ENCODE data around the gene LRSAM1.

LRSAM1 gene

DNA sequence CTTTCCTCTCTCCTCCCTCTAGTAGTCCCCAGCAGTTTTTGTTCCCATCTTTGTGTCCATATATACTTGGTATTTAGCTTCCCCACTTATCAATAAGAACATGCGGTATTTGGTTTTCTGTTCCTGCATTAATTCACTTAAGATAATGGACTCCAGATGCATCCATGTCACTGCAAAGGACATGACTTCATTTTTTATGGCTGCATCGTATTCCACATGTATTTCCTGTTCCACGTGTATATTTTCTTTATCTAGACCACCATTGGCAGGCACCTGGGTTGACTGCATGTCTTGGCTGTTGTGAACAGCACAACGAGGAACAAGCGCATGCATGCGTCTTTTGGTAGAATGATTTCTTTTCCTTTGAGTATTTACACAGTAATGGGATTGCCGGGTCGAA, 20.9 kb upstream of the LRSAM1 start:
- no peak overlapping the region for H3K4me3 ChIP-seq (ENCODE audit: low read length)
- no peak overlapping the region for H3K9ac ChIP-seq (ENCODE audit: low read depth, low read length)
- peaks cover 43% of the 10 kb centered on the region for H3K36me3 ChIP-seq (ENCODE audit: insufficient read depth, low read length)

DNA sequence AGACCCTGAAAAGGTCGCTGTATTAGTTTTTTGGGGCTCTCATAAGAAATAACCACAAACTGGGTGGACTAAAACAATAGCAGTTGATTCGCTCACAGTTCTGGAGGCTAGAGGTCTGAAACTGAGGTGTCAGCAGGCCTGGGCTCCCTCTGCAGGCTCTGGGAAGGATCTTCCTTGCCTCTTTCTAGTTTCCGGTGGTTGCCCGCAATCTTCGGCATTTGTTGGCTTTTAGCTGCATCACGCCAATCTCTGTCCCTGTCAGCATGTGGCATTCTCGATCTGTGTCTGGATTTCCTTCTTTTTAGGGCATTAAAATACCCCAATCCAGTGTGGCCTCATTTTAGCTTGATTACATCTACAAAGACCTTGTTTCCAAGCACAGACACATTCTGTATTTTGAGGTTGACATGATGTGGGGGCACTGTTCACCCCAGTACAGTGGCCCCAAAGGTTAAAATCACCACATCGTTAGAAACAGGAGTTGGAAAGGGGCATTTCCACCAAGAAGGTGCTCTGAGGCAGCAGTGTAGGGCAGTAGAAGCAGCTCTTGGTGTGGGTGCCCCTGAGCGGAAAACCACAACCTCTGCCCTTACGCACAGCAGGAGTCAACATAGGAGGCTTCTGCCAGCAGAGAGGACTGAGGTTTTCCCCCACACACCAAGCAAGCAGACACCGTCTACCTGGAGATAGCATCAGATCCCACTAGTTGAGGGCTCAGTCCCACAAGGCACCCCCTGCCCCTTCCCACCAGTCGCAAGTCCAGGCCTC, 13.6 kb upstream of the LRSAM1 start:
- H3K36me3 ChIP-seq (ENCODE audit: insufficient read depth, low read length): peaks cover 72% of the 10 kb centered on the region
- no peak overlapping the region for H3K4me3 ChIP-seq (ENCODE audit: low read length)

More for the DNA sequence above, 20.9 kb upstream of the LRSAM1 start:
- Histone ChIP-seq H3K9me3 (replicated peaks; ENCODE audit: low read length) (no peaks in the 10 kb centered on the region), H3K4me2 (ENCODE audit: low read length) (no peak overlapping the region), H3K4me1 (ENCODE audit: control insufficient read depth, insufficient read depth, low read length) (peaks cover 4% of the 10 kb centered on the region), H3K27me3 (ENCODE audit: control insufficient read depth, insufficient read depth, low read length) (no peaks in the 10 kb centered on the region)

GRCh38 chr9:127438394-127438793, 12.9 kb upstream of the LRSAM1 start:
- no peaks in the 10 kb centered on the region for H3K27me3 ChIP-seq (ENCODE audit: control insufficient read depth, insufficient read depth, low read length)

More for the DNA sequence above, 13.6 kb upstream of the LRSAM1 start:
- H3K9me3 ChIP-seq (replicated peaks; ENCODE audit: low read length): no peaks in the 10 kb centered on the region
- H3K4me2 ChIP-seq (ENCODE audit: low read length): no peak overlapping the region
- no peaks in the 10 kb centered on the region for H3K27me3 ChIP-seq (ENCODE audit: control insufficient read depth, insufficient read depth, low read length)
- no peaks in the 10 kb centered on the region for H3K4me1 ChIP-seq (ENCODE audit: control insufficient read depth, insufficient read depth, low read length)
- no peak overlapping the region for H3K9ac ChIP-seq (ENCODE audit: low read depth, low read length)

DNA sequence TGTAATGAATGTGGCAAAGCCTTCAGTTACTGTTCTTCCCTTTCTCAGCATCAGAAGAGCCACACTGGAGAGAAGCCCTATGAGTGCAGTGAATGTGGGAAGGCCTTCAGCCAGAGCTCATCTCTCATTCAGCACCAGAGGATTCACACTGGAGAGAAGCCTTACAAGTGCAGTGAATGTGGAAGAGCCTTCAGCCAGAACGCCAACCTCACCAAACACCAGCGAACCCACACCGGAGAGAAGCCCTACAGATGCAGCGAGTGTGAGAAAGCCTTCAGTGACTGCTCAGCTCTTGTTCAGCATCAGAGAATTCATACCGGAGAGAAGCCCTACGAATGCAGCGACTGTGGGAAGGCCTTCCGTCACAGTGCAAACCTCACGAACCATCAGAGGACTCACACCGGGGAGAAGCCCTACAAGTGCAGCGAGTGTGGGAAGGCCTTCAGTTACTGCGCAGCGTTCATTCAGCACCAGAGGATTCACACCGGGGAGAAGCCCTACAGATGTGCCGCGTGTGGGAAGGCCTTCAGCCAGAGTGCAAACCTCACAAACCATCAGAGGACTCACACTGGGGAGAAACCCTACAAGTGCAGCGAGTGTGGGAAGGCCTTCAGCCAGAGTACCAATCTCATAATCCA, 6.9 kb upstream of the LRSAM1 start:
- Histone ChIP-seq H3K4me3 (ENCODE audit: low read length) (no peak overlapping the region), H3K9ac (ENCODE audit: low read depth, low read length) (no peak overlapping the region), H3K4me1 (ENCODE audit: control insufficient read depth, insufficient read depth, low read length) (peaks cover 14% of the 10 kb centered on the region), H3K36me3 (ENCODE audit: insufficient read depth, low read length) (peaks cover 79% of the 10 kb centered on the region), H3K4me2 (ENCODE audit: low read length) (no peak overlapping the region), H3K27me3 (ENCODE audit: control insufficient read depth, insufficient read depth, low read length) (no peaks in the 10 kb centered on the region), H3K9me3 (replicated peaks; ENCODE audit: low read length) (peaks cover 24% of the 10 kb centered on the region)

More at GRCh38 chr9:127438394-127438793, 12.9 kb upstream of the LRSAM1 start:
- H3K4me2 ChIP-seq (ENCODE audit: low read length): no peak overlapping the region
- H3K4me3 ChIP-seq (ENCODE audit: low read length): no peak overlapping the region
- no peaks in the 10 kb centered on the region for H3K9me3 ChIP-seq (replicated peaks; ENCODE audit: low read length)
- peaks cover 73% of the 10 kb centered on the region for H3K36me3 ChIP-seq (ENCODE audit: insufficient read depth, low read length)
- H3K9ac ChIP-seq (ENCODE audit: low read depth, low read length): no peak overlapping the region
- H3K4me1 ChIP-seq (ENCODE audit: control insufficient read depth, insufficient read depth, low read length): no peaks in the 10 kb centered on the region

DNA sequence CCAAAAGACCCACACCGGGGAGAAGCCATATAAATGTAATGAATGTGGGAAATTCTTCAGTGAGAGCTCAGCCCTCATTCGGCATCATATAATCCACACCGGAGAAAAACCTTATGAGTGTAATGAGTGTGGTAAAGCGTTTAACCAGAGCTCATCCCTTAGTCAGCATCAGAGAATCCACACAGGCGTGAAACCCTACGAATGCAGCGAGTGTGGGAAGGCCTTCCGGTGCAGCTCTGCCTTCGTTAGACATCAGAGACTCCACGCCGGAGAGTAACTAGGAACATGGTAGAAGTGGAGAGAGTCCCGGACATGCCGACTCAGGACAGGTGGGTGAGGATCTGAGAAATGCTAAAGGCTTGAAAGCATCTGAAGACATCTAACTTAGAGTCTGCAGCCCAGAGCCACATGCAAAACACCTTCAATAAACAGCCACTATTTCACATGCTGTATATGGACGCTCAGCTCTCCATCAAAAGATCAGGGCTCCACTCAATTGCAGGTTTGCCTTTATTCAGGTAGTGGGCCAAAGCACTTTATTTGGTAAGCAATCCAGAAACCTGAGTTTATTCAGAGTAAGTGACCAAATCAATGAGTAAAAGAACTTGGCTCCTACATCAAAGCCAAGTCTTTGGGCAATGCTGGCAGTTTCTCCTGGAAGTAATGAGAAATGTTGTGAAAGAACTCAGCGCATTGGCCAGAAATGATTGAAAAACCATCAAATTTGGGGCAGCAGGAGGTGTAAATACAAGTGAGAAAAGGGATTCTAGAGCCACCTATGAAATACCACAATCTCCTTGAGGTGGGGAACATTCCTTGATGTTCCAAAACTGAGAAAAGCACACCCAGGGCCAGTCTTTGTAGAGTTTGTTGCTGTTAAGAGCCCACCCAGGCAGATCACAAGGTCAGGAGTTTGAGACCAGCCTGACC, 6.1 kb upstream of the LRSAM1 start:
- Histone ChIP-seq H3K4me3 (ENCODE audit: low read length) (no peak overlapping the region), H3K27me3 (ENCODE audit: control insufficient read depth, insufficient read depth, low read length) (no peaks in the 10 kb centered on the region), H3K9me3 (replicated peaks; ENCODE audit: low read length) (peaks cover 24% of the 10 kb centered on the region), H3K36me3 (ENCODE audit: insufficient read depth, low read length) (peaks cover 83% of the 10 kb centered on the region), H3K4me2 (ENCODE audit: low read length) (no peak overlapping the region), H3K9ac (ENCODE audit: low read depth, low read length) (no peak overlapping the region), H3K4me1 (ENCODE audit: control insufficient read depth, insufficient read depth, low read length) (peaks cover 14% of the 10 kb centered on the region)

DNA sequence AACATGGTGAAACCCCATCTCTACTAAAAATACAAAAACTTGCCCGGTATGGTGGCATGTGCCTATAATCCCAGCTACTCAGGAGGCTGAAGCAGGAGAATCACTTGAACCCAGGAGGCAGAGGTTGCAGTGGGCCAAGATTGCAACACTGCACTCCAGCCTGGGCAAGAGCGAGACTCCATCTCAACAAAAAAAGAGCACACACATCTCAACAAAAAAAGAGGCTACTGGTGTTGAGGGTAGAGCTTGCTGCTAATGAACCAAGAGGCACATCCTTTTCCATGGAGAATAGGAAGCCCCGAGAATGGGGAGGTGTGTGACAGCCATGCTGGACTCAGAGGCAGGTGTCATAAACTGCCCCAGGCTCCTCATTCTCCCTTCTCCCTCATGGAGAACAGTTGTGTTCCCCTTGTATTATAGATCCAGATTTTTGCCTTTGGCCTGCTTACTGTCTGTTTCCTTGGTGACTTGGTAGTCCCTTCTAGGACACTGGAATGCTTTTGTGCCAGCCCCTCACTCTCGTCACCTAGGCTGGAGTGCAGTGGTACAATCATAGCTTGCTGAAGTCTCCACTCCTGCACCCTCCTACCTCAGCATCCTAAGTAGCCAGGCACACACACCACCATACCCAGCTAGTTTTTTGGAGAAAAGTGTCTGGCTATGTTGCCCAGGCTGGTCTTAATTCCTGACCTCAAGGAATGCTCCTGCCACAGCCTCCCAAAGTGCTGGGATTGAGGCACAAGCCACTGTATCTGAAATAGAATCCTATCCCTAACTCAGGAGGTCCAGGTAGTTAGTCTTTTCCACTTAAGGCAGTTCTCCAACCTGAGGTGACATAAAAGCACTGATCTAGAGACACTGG, 5.2 kb upstream of the LRSAM1 start:
- peaks cover 14% of the 10 kb centered on the region for H3K4me1 ChIP-seq (ENCODE audit: control insufficient read depth, insufficient read depth, low read length)
- H3K9ac ChIP-seq (ENCODE audit: low read depth, low read length): no peak overlapping the region
- peaks cover 83% of the 10 kb centered on the region for H3K36me3 ChIP-seq (ENCODE audit: insufficient read depth, low read length)
- peaks cover 24% of the 10 kb centered on the region for H3K9me3 ChIP-seq (replicated peaks; ENCODE audit: low read length)
- no peaks in the 10 kb centered on the region for H3K27me3 ChIP-seq (ENCODE audit: control insufficient read depth, insufficient read depth, low read length)
- no peak overlapping the region for H3K4me3 ChIP-seq (ENCODE audit: low read length)
- no peak overlapping the region for H3K4me2 ChIP-seq (ENCODE audit: low read length)

- Histone ChIP-seq H3K4me2 (ENCODE audit: low read length) (no peak overlapping the region), H3K9me3 (replicated peaks; ENCODE audit: low read length) (peaks cover 24% of the 10 kb centered on the region), H3K4me3 (ENCODE audit: low read length) (no peak overlapping the region), H3K9ac (ENCODE audit: low read depth, low read length) (no peak overlapping the region), H3K4me1 (ENCODE audit: control insufficient read depth, insufficient read depth, low read length) (peaks cover 14% of the 10 kb centered on the region), H3K36me3 (ENCODE audit: insufficient read depth, low read length) (peaks cover 80% of the 10 kb centered on the region), H3K27me3 (ENCODE audit: control insufficient read depth, insufficient read depth, low read length) (no peaks in the 10 kb centered on the region)
Observed at GRCh38 chr9:127446713-127447415, 4.4 kb upstream of the LRSAM1 start.

- peaks cover 79% of the 10 kb centered on the region for H3K36me3 ChIP-seq (ENCODE audit: insufficient read depth, low read length)
- peak overlapping the region; percentile 99 for H3K4me2 ChIP-seq (ENCODE audit: low read length)
- H3K4me1 ChIP-seq (ENCODE audit: control insufficient read depth, insufficient read depth, low read length): peaks cover 21% of the 10 kb centered on the region
- H3K27me3 ChIP-seq (ENCODE audit: control insufficient read depth, insufficient read depth, low read length): no peaks in the 10 kb centered on the region
- peak overlapping the region; percentile 8 for H3K9ac ChIP-seq (ENCODE audit: low read depth, low read length)
- no peak overlapping the region for H3K4me3 ChIP-seq (ENCODE audit: low read length)
- H3K9me3 ChIP-seq (replicated peaks; ENCODE audit: low read length): peaks cover 24% of the 10 kb centered on the region
Observed at GRCh38 chr9:127447416-127448111, 3.7 kb upstream of the LRSAM1 start.

DNA sequence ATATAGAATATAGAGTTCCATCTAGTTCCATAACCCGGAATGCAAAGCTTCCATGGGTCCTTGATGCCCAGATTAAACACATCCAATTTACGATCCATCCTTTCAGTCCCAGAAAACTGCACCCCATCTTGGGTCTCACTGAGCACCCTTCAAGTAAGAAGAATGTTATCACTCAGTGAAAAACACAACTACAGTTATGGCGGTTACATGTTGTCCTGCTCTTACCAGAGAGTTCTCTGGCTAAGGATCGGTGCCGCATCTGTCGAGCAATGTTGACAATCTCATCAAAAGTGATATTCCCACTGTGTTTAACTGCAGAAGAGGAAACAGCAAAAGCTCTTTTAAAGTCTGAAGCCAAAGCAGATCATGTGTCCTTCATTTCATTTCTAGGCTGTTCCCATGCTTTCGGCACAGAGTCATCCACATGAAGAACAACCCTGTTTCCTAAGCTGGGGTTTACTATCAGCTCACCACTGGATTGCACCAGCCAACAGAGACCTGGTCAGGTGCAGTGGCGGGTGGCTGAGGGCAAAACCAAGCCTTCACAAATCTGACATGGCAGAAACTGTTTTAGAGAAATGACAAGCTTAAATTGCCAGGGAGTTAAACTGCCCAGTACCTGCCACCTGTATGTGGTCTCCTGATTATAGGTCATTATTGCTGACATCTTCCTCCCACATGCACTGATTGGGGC, 3.1 kb upstream of the LRSAM1 start:
- Histone ChIP-seq H3K4me1 (ENCODE audit: control insufficient read depth, insufficient read depth, low read length) (peaks cover 23% of the 10 kb centered on the region), H3K9me3 (replicated peaks; ENCODE audit: low read length) (peaks cover 24% of the 10 kb centered on the region), H3K4me2 (ENCODE audit: low read length) (peak overlapping the region; percentile 99), H3K36me3 (ENCODE audit: insufficient read depth, low read length) (peaks cover 72% of the 10 kb centered on the region), H3K4me3 (ENCODE audit: low read length) (peak overlapping the region; percentile 92), H3K27me3 (ENCODE audit: control insufficient read depth, insufficient read depth, low read length) (no peaks in the 10 kb centered on the region), H3K9ac (ENCODE audit: low read depth, low read length) (peak overlapping the region; percentile 8)

Measured in skeletal muscle satellite cell (primary cell).